ENCODE data around the gene HOXB5. TPM values are rescaled to one million over a fixed set of nuclear protein-coding genes. Genes with fewer than 3 reads are reported as not detected.

Gene HOXB5
- 30.1 TPM for total RNA-seq

GRCh38 chr17:48593126-48593829 lies at the start of gene HOXB5:
HOXB5 (minus strand) TSS chr17:48593779; CDS start chr17:48593682, 97 bp downstream.
- DNase-seq (ENCODE audit: low spot score): no peak

- no peak for DNase-seq (ENCODE audit: low spot score)
Observed at GRCh38 chr17:48642843-48643696, 49.5 kb upstream of the HOXB5 start.

- DNase-seq (ENCODE audit: low spot score): no peak
Observed at GRCh38 chr17:48642059-48642842, 48.7 kb upstream of the HOXB5 start.

- no peak for DNase-seq (ENCODE audit: low spot score)
Observed at GRCh38 chr17:48641541-48642058, 48.0 kb upstream of the HOXB5 start.

GRCh38 chr17:48640858-48641180 lies 47.2 kb upstream of the HOXB5 start:
- DNase-seq (ENCODE audit: low spot score): no peak

GRCh38 chr17:48639982-48640857 lies 46.6 kb upstream of the HOXB5 start:
- DNase-seq (ENCODE audit: low spot score): no peak

- no peak for DNase-seq (ENCODE audit: low spot score)
Observed at GRCh38 chr17:48639136-48639535, 45.6 kb upstream of the HOXB5 start.

GRCh38 chr17:48637323-48638260 lies 44.0 kb upstream of the HOXB5 start:
- no peak for DNase-seq (ENCODE audit: low spot score)

- peak; percentile 79 for DNase-seq (ENCODE audit: low spot score)
Observed at GRCh38 chr17:48636177-48637018, 42.8 kb upstream of the HOXB5 start.

- DNase-seq (ENCODE audit: low spot score): peak; percentile 19
Observed at GRCh38 chr17:48634493-48635208, 41.1 kb upstream of the HOXB5 start.

GRCh38 chr17:48633266-48633677 lies 39.7 kb upstream of the HOXB5 start:
- no peak for DNase-seq (ENCODE audit: low spot score)

GRCh38 chr17:48632579-48633265 lies 39.1 kb upstream of the HOXB5 start:
- DNase-seq (ENCODE audit: low spot score): no peak

GRCh38 chr17:48631693-48632578 lies 38.4 kb upstream of the HOXB5 start:
- no peak for DNase-seq (ENCODE audit: low spot score)

- DNase-seq (ENCODE audit: low spot score): no peak
Observed at GRCh38 chr17:48630925-48631692, 37.5 kb upstream of the HOXB5 start.

GRCh38 chr17:48630009-48630924 lies 36.7 kb upstream of the HOXB5 start:
- DNase-seq (ENCODE audit: low spot score): no peak
